Osteoblast (primary cell): ENCODE data around the gene ZFHX2. TPM values are rescaled to one million over a fixed set of nuclear protein-coding genes. Genes with fewer than 3 reads are reported as not detected.

Source experiments
- DNase-seq: peaks from one replicate; pipeline ENCODE4 v3.0.0; 2011; ENCODE audit warnings: low spot score, mixed read lengths; ENCODE audit not compliant: insufficient read length; ENCODE audit errors: missing footprints
- H2AFZ ChIP-seq: 2 replicates; pipeline ENCODE4 v1.6.0; 2011; ENCODE audit warnings: mild to moderate bottlenecking, low read length
- H3K27ac ChIP-seq: 2 replicates; pipeline ENCODE4 v1.5.1; 2011; ENCODE audit warnings: mild to moderate bottlenecking, low read depth, low read length, moderate library complexity
- H3K27me3 ChIP-seq: 2 replicates; pipeline ENCODE4 v1.6.0; 2012; ENCODE audit warnings: mild to moderate bottlenecking, control low read depth, inconsistent platforms, low read length, moderate library complexity; ENCODE audit not compliant: insufficient read depth
- H3K36me3 ChIP-seq: 2 replicates; pipeline ENCODE4 v1.5.1; 2011; ENCODE audit warnings: mild to moderate bottlenecking, low read length, control low read depth, moderate library complexity; ENCODE audit not compliant: insufficient read depth
- H3K4me1 ChIP-seq: 2 replicates; pipeline ENCODE4 v1.5.1; 2011; ENCODE audit warnings: mild to moderate bottlenecking, low read length, control low read depth, moderate library complexity; ENCODE audit not compliant: insufficient read depth
- H3K4me2 ChIP-seq: 2 replicates; pipeline ENCODE4 v1.6.0; 2011; ENCODE audit warnings: mild to moderate bottlenecking, low read length; ENCODE audit not compliant: insufficient read depth
- H3K4me3 ChIP-seq: fragments of 200-600 bp; sonication (generic); 3 replicates; pipeline ENCODE4 v1.5.1; 2012; ENCODE audit warnings: mild to moderate bottlenecking, low read length, inconsistent platforms; ENCODE audit not compliant: insufficient read depth
- H3K79me2 ChIP-seq: 2 replicates; pipeline ENCODE4 v1.6.0; 2012; ENCODE audit warnings: mild to moderate bottlenecking, low read length, control low read depth, inconsistent platforms; ENCODE audit not compliant: insufficient read depth
- H3K9me3 ChIP-seq: 2 replicates; pipeline ENCODE4 v1.5.1; 2011; ENCODE audit warnings: low read depth, low read length, control low read depth
- H4K20me1 ChIP-seq: 2 replicates; pipeline ENCODE4 v1.6.0; 2012; ENCODE audit warnings: mild to moderate bottlenecking, low read length, control low read depth; ENCODE audit not compliant: insufficient read depth
- CTCF ChIP-seq: IDR thresholded peaks from 2 replicates; pipeline ENCODE4 v1.5.1; 2011; ENCODE audit warnings: mild to moderate bottlenecking, low read depth, low read length, moderate library complexity; ENCODE audit errors: extremely low read depth
- total RNA-seq: library from RNA; depleted of rRNA; stranded (reverse); fragments of >200 nt; gene quantifications from 2 replicates; pipeline ENCODE4 v1.2.3, GENCODE V29; 2012

ZFHX2 gene
- total RNA-seq, 1 donor: 0.72 TPM

- Histone ChIP-seq H3K4me1 (peaks cover 12% of the 10 kb centered on the region), H3K4me3 (no peak overlapping the region), H3K36me3 (no peaks in the 10 kb centered on the region), H2AFZ (no peak overlapping the region), H3K27me3 (no peaks in the 10 kb centered on the region), H4K20me1 (no peaks in the 10 kb centered on the region), H3K4me2 (no peak overlapping the region), H3K9me3 (no peaks in the 10 kb centered on the region), H3K79me2 (no peaks in the 10 kb centered on the region), H3K27ac (no peak overlapping the region)
- peak; percentile 38 for DNase-seq
- TF ChIP-seq CTCF: no peak
Observed at GRCh38 chr14:23535943-23536342, 15.6 kb downstream of the ZFHX2 start.

- H3K27me3 ChIP-seq: no peaks in the 10 kb centered on the region
- H4K20me1 ChIP-seq: no peaks in the 10 kb centered on the region
Observed at GRCh38 chr14:23533652-23534435, 17.7 kb downstream of the ZFHX2 start.

GRCh38 chr14:23532658-23533057, 18.9 kb downstream of the ZFHX2 start:
- H3K4me3 ChIP-seq: no peak overlapping the region
- H2AFZ ChIP-seq: no peak overlapping the region
- TF ChIP-seq CTCF: no peak
- H4K20me1 ChIP-seq: no peaks in the 10 kb centered on the region
- no peak overlapping the region for H3K27ac ChIP-seq
- H3K79me2 ChIP-seq: no peaks in the 10 kb centered on the region
- H3K27me3 ChIP-seq: no peaks in the 10 kb centered on the region
- no peaks in the 10 kb centered on the region for H3K9me3 ChIP-seq
- H3K4me1 ChIP-seq: no peaks in the 10 kb centered on the region
- H3K36me3 ChIP-seq: peaks cover 3% of the 10 kb centered on the region
- DNase-seq: no peak
- H3K4me2 ChIP-seq: no peak overlapping the region

More at GRCh38 chr14:23533652-23534435, 17.7 kb downstream of the ZFHX2 start:
- no peak overlapping the region for H3K4me3 ChIP-seq
- peak; percentile 52 for DNase-seq
- H3K79me2 ChIP-seq: no peaks in the 10 kb centered on the region
- no peak overlapping the region for H3K4me2 ChIP-seq
- H3K27ac ChIP-seq: no peak overlapping the region
- TF ChIP-seq CTCF: no peak
- no peaks in the 10 kb centered on the region for H3K36me3 ChIP-seq
- peaks cover 4% of the 10 kb centered on the region for H3K4me1 ChIP-seq
- H2AFZ ChIP-seq: no peak overlapping the region
- H3K9me3 ChIP-seq: no peaks in the 10 kb centered on the region

- H4K20me1 ChIP-seq: no peaks in the 10 kb centered on the region
- no peaks in the 10 kb centered on the region for H3K9me3 ChIP-seq
- H2AFZ ChIP-seq: no peak overlapping the region
- no peaks in the 10 kb centered on the region for H3K4me1 ChIP-seq
- H3K36me3 ChIP-seq: peaks cover 3% of the 10 kb centered on the region
- no peak overlapping the region for H3K4me2 ChIP-seq
- H3K27ac ChIP-seq: no peak overlapping the region
- no peak overlapping the region for H3K4me3 ChIP-seq
- no peak for TF ChIP-seq CTCF
- peak; percentile 47 for DNase-seq
- no peaks in the 10 kb centered on the region for H3K79me2 ChIP-seq
- no peaks in the 10 kb centered on the region for H3K27me3 ChIP-seq
Observed at GRCh38 chr14:23531391-23531790, 20.2 kb downstream of the ZFHX2 start.
